ENCODE measurements around the gene RNF121.

Gene RNF121

GRCh38 chr11:72040491-72041363 lies 111.9 kb downstream of the RNF121 start:
- DNase-seq, result peak; percentile 88

GRCh38 chr11:72041364-72042063 lies 112.7 kb downstream of the RNF121 start:
- peak; percentile 25 for DNase-seq

GRCh38 chr11:72042064-72042745 lies 113.4 kb downstream of the RNF121 start:
- DNase-seq, result no peak

GRCh38 chr11:72045849-72046248 lies 117.0 kb downstream of the RNF121 start:
- DNase-seq, result no peak
